Embryonic facial prominence (tissue), 1 donor: ENCODE measurements around the gene ATRNL1.

Experiments used
- DNase-seq: peaks from one replicate; pipeline ENCODE4 v3.0.0-alpha.2; 2016; ENCODE audit errors: extremely low spot score

ATRNL1 gene

DNA sequence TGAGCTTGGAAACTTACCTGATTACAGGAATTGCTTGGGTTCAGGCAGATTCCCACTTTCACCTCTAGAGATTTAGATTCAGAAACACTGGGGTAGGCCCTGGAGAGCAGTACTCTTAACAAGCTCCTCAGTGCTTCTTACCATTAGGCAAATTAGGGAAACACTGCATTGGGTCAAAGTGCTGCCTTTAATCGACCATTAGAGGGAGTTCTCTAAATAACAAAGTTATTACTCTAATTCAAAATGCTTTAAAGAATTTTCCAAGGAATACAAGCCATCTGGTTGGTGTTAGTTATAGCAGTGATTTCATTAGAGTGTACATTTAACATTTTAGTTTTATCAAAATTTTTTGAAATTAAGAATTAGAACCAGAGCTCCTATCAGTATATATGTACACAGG is 855.3 kb downstream of the ATRNL1 start:
- DNase-seq, result no peak

- DNase-seq, result no peak
Observed at GRCh38 chr10:115949282-115949844, 856.2 kb downstream of the ATRNL1 start.

GRCh38 chr10:115950320-115950719 is 857.2 kb downstream of the ATRNL1 start:
- no peak for DNase-seq

DNA sequence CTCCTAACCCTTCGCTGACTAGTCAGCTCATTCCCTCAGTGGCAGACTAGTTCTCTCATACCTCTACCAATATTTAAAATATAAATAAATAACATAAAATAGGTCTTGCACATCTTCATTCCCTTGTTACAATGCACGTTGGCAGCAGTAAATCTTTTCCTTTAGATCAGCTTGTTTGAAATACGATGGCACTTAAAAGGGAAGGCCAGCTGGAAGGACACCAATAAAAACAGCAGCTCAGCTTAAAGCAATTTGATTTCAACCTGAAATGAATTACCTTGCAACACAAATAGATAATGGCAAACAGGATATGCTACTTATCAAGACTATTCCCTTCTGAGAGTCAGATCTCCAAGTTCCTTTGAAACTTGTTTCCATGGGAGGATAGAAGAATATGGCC is 858.1 kb downstream of the ATRNL1 start:
- DNase-seq, result no peak

DNA sequence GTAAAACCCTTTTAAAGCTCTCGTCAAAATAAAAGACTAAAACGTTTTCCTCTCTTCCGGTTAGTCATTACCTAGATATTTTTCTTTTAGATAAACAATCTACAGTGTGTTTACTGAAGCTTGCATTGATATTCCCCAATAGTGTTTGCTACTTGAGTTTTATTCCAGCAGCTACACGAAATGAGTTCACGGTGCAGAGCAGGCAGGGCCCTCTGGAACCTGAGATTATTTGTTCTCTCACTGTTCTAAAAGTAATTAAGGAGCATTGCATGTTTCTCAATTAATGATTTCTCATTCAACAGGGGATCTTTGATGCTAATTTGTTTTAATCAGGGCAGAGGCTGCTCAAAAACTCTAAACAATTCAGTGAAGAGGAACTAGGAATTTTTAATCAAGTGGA is 860.1 kb downstream of the ATRNL1 start:
- no peak for DNase-seq

- no peak for DNase-seq
Observed at GRCh38 chr10:115953968-115954367, 860.8 kb downstream of the ATRNL1 start.

DNA sequence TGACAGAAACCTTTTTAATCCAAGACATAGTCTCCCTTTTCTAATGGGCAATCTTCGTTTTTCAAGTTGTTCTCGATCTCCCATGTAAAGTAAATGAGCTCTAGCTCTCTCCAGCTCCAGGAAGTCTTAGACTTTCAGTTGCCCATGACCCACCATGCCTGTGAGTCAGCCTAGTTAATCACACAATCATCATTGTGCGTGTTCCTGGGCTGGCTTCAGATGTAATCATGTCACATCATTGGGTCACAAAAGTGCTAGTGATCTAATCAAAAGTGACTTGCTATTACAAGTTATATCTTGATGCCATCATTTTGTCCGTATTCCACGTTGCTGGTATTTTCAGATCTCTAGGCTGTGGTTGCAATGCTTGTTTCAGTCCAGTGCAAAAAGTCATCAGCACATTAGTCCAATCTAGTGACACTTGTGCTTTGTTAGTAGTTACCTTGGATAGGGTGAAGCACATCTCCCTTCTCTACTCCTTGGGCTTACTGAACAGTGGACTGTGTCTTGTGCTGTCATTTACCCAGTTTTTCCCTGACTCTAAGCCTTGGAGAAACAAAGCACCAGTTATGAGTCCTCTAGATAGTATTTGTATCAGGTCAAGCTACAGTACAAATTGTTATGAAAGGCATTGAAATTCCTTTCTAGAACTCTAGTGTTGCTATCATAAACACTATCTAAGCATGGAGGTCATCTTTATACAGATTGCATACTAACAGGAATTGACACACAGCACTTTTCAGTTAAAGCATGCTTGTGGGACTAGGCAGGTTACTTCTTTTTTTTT is 863.3 kb downstream of the ATRNL1 start:
- no peak for DNase-seq

DNA sequence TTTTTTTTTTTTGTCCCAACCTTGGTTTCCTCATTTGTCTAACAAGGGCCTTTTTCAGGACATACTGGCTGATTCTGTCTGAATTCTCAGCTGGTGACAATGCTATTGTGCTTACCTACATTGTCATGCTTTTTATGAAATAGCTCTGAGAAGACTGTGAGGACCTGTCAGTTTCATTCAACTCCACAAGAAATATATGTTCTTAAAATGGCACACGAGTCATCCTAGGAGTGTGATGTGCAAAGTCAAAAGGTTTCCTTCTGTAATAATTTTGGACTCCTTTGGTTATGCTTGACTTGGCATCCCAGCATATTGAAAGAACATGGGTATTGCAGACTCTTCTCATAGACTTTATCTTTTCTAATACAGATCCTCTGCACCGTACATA is 863.8 kb downstream of the ATRNL1 start:
- DNase-seq, result no peak

GRCh38 chr10:115957786-115958442 is 864.7 kb downstream of the ATRNL1 start:
- DNase-seq, result no peak

GRCh38 chr10:115963848-115964247 is 870.7 kb downstream of the ATRNL1 start:
- no peak for DNase-seq

- DNase-seq, result no peak
Observed at GRCh38 chr10:115964827-115965226, 871.7 kb downstream of the ATRNL1 start.

DNA sequence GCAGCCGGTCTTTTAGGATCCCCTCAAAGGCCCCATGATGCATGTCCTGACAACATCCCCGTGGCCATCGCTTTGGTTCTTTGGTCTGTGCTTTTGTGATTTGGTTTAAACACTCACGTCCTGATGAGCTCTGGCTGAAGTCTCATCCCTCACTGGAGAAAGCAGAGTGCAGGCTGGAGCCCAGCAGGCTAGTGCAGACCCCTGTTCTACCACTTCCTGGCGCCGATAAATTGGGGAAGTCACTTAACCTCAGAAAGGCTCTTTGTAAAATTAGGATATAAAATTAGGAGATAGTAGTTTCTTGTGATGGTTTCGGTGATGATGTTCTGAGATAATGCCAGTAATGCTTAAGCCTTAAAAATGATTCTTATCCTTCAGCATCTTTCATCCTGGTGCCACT is 872.2 kb downstream of the ATRNL1 start:
- DNase-seq, result no peak

GRCh38 chr10:115968236-115968635 is 875.1 kb downstream of the ATRNL1 start:
- DNase-seq, result no peak

DNA sequence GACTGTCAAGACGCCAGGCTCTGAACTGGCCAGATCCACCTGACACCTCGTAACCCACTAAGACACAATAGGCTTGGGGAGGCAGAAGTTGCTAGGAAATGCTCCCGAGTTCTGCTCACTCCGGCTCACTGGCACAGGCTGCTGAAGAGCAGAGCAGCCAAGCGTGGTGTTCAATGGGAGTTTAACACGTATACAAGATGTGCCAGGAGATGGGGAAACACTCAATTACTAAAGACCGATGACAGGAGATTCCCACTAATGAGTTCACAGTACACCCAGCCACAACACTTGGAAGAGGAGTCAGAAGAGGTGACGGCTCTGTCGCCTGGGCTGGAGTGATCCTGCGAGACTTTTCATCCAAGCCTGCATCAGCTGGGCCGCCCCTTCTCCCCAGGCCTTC is 876.4 kb downstream of the ATRNL1 start:
- no peak for DNase-seq

DNA sequence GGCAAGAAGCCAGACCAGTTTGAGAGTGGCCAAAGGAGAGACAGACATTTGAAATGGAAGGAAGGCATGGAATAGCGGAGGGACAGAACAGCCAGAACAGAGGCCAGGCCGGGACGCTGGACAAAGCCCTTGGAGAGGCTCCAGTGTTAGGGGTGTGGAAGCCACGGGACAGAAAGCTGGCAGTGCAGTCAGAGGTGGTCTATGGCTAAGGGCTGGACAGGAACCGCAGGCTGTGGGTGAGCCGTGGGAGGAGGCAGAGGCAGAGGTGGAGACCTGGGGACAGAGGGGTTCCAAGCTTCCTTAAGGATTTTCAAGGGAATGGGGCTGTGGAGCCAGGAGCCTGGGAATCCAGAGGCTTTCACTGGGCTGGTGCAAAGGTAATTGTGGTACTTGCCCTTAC is 878.8 kb downstream of the ATRNL1 start:
- DNase-seq, result no peak

GRCh38 chr10:115972426-115972825 is 879.3 kb downstream of the ATRNL1 start:
- no peak for DNase-seq

- no peak for DNase-seq
Observed at GRCh38 chr10:115974351-115974750, 881.2 kb downstream of the ATRNL1 start.

- DNase-seq, result no peak
Observed at GRCh38 chr10:115974816-115975430, 881.8 kb downstream of the ATRNL1 start.

DNA sequence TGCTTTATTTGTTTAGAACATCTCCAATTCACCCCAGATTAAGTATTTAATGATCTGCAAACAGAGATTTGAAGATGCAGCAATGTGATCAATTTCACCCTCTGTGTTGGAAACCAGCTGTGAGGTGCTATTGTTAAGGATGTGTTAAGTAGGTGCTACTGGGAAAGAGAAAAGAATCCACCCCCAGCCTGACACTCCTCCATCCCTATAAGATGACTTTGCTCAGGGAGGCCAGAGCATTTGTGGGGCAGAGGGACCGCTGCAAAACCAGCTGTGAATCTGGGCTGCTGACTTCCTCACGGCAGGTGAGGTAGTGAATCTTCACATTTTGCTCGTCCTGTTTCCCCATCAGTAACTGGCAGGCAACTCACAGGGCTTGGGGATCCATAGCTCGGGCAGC is 882.3 kb downstream of the ATRNL1 start:
- no peak for DNase-seq

DNA sequence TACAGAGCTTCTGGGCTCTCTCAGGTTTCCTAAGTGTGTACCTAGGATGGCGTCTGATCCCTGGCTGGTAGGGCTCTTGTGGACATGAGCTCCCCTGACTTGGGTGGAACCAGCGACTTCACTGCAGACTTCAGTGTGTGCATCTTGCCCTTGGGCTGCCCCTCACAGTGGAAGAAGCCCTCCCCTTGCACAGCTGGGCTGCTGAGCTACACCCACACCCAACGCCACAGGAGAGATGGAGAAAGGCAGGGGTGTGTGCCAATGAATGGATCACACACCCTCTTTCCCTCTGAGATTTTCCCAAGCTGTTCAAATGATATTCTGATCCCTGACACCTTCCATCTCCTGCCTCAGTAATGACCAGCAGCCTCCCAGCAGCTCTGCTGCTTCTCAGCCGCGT is 883.2 kb downstream of the ATRNL1 start:
- DNase-seq, result no peak

GRCh38 chr10:115977855-115978254 is 884.7 kb downstream of the ATRNL1 start:
- DNase-seq, result no peak

DNA sequence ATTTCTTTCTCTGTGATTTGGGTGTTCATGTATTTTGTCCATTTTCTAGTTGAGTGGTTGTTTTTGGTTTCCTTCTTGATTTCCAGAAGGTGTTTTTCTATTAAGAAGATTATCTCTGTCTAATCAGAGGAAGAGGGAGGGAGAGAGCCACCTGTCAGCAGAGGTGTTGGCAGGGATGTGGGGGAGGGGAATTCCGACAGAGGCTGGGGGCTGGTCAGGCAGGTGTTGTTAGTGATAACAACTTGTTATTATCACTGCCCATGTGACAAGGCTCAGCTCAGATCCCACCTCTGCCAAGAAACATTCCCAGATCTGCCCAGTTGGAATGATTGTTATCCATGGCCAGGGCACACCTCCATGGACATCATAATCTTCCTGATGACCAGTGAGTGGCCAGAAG is 886.4 kb downstream of the ATRNL1 start:
- DNase-seq, result no peak

DNA sequence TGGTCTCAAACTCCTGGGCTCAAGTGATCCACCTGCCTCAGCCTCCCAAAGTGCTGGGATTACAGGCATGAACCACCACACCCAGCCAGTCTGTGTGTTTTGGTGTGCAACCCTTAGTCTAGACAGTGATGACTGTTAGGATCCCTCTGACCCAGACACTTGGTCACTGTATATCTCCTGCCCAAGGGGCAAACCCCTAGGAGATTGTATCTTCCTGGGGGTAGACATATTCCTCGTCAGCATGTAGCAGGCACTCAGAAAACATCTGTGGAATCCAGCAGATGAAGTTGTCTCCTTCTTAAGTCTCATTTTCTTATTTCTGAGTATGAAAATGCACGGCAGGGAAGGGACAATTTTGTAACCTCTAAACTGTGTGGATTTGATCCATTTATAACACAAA is 887.3 kb downstream of the ATRNL1 start:
- DNase-seq, result no peak
